HepG2 (cell line): ENCODE measurements around the gene DHX8. TPM values are rescaled to one million over a fixed set of nuclear protein-coding genes. Genes with fewer than 3 reads are reported as not detected.
A peak's percentile ranks its signal among the peaks of the same experiment; 100 is the strongest.

Experiments
- ADNP ChIP-seq: sonication (generic); formaldehyde crosslinking; IDR thresholded peaks from 2 replicates; pipeline ENCODE4 v1.4.0; 2020; ENCODE audit warnings: missing genetic modification reagents
- FOXA3 ChIP-seq: IDR thresholded peaks from 2 replicates; pipeline ENCODE4 v1.6.1; 2016; ENCODE audit warnings: missing genetic modification reagents, missing compliant biosample characterization
- GABPA ChIP-seq, 2 experiments: IDR thresholded peaks; 2 replicates each; pipeline ENCODE4 v1.6.1; 2011 to 2016; ENCODE audit warnings: low read depth in 2 of 2, low read length in 1 of 2, missing biosample characterization in 1 of 2, missing genetic modification characterization in 1 of 2
- HNF4G ChIP-seq, 2 experiments: sonication (generic) in 1 of 2; formaldehyde crosslinking in 1 of 2; IDR thresholded peaks; 2 replicates each; pipeline versions ENCODE4 v1.4.0 to v1.6.1; 2011 to 2020; ENCODE audit warnings: borderline replicate concordance in 2 of 2, low read depth in 2 of 2, mild to moderate bottlenecking in 2 of 2, low read length in 1 of 2, missing genetic modification reagents in 1 of 2, moderate library complexity in 1 of 2
- KLF11 ChIP-seq: IDR thresholded peaks from 2 replicates; pipeline ENCODE4 v1.6.1; 2016; ENCODE audit warnings: missing compliant biosample characterization
- NR2F6 ChIP-seq, 2 experiments: IDR thresholded peaks; 2 replicates each; pipeline ENCODE4 v1.6.1; 2016; ENCODE audit warnings: antibody characterized with exemption in 1 of 2, mild to moderate bottlenecking in 1 of 2
- PHF5A ChIP-seq: IDR thresholded peaks from one replicate; pipeline ENCODE4 v1.6.1; 2018; ENCODE audit warnings: low read depth, missing genetic modification reagents; ENCODE audit not compliant: unreplicated experiment
- TEAD3 ChIP-seq: optimal IDR thresholded peaks from 2 replicates; pipeline ENCODE3; 2016; ENCODE audit warnings: borderline replicate concordance
- ZNF709 ChIP-seq: sonication (generic); formaldehyde crosslinking; IDR thresholded peaks from 2 replicates; pipeline ENCODE4 v1.5.0; 2020; ENCODE audit warnings: mild to moderate bottlenecking, missing genetic modification reagents
- ZNF720 ChIP-seq: sonication (generic); formaldehyde crosslinking; IDR thresholded peaks from 2 replicates; pipeline ENCODE4 v1.4.0; 2020; ENCODE audit warnings: missing genetic modification reagents
- polyA plus RNA-seq, 8 experiments: library from polyadenylated mRNA; depleted of rRNA in 3 of 8; stranded (reverse) in 7 of 8; unstranded in 1 of 8; fragments of >200 nt; fragmentation: Illumina TruSeq in 4 of 8; extraction: Trizol in 4 of 8; gene quantifications; 2 replicates each; pipeline versions ENCODE4 v1.2.1 to v1.2.3, GENCODE V29; 2011 to 2016; ENCODE audit warnings: low read depth in 4 of 8, missing spikeins in 1 of 8, mixed read lengths in 1 of 8; ENCODE audit not compliant: insufficient read depth in 1 of 8
- total RNA-seq, 5 experiments: library from RNA; depleted of rRNA; stranded (reverse); fragments of >200 nt; fragmentation: Illumina TruSeq; extraction: Trizol; gene quantifications; 2 replicates each; pipeline ENCODE4 v1.2.3, GENCODE V29; 2016; ENCODE audit warnings: low read depth in 1 of 5
- TF ChIP-seq, protein P1 (sequence below), 2 experiments: fragments of 450-650 bp in 1 of 2; sonication (generic) in 1 of 2; formaldehyde crosslinking in 1 of 2; IDR thresholded peaks; 2 replicates each; pipeline versions ENCODE4 v1.6.1 to v1.8.0; 2016 to 2022; ENCODE audit warnings: antibody characterized with exemption in 1 of 2, mild to moderate bottlenecking in 1 of 2, missing genetic modification reagents in 1 of 2
- TF ChIP-seq, protein P2 (sequence below), 2 experiments: sonication (generic) in 1 of 2; formaldehyde crosslinking in 1 of 2; IDR thresholded peaks; 2 replicates each; pipeline versions ENCODE4 v1.4.0 to v1.6.1; 2018 to 2020; ENCODE audit warnings: missing genetic modification reagents in 2 of 2, borderline replicate concordance in 1 of 2, low read depth in 1 of 2, mild to moderate bottlenecking in 1 of 2, missing biosample characterization in 1 of 2

Gene DHX8
- total and polyA plus RNA-seq, 2 of the 13 experiments (the other 11 are each of a cell fraction or from before 2014, with no cell fraction given) = 24.8 to 48.9 TPM

DNA sequence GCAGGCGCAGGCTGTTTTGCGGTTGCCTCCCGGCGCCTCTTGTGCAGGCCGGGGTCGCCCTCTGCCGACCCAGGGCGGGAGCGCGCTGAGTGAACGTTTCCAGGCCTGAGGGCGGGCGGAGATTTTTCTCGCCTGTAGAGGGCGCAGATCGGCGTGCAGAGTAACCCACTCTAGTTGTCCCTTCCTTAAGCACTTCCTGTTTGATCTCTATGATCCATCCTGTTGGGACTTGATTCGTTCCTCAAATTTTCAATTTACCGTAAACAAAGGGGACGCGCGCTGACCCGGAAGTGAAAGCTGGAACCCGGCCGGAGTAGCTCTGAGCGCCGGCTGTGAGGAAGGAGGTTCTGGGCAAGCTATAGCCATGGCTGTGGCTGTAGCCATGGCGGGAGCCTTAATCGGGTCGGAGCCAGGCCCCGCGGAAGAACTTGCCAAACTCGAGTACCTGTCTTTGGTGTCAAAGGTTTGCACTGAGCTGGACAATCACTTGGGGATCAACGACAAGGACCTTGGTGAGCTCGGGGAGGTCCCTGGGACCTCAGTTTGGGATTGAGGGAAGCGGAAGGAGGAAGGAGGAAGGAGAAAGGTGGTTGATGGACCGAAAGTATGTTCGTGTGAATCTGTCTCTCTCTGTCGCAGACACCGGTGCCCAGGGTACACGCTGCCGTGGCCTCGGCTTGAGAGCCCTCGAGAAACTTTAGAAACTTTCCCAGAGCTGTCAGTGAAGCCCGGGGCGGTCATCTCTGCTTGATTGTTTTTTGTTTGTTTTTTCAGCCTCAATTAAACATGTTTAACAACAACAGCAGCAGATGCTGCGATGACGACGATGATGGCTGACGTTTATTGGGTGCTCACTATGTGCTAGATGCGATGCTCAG, at the start of gene DHX8 (continued):
- TF ChIP-seq, protein P1, sequence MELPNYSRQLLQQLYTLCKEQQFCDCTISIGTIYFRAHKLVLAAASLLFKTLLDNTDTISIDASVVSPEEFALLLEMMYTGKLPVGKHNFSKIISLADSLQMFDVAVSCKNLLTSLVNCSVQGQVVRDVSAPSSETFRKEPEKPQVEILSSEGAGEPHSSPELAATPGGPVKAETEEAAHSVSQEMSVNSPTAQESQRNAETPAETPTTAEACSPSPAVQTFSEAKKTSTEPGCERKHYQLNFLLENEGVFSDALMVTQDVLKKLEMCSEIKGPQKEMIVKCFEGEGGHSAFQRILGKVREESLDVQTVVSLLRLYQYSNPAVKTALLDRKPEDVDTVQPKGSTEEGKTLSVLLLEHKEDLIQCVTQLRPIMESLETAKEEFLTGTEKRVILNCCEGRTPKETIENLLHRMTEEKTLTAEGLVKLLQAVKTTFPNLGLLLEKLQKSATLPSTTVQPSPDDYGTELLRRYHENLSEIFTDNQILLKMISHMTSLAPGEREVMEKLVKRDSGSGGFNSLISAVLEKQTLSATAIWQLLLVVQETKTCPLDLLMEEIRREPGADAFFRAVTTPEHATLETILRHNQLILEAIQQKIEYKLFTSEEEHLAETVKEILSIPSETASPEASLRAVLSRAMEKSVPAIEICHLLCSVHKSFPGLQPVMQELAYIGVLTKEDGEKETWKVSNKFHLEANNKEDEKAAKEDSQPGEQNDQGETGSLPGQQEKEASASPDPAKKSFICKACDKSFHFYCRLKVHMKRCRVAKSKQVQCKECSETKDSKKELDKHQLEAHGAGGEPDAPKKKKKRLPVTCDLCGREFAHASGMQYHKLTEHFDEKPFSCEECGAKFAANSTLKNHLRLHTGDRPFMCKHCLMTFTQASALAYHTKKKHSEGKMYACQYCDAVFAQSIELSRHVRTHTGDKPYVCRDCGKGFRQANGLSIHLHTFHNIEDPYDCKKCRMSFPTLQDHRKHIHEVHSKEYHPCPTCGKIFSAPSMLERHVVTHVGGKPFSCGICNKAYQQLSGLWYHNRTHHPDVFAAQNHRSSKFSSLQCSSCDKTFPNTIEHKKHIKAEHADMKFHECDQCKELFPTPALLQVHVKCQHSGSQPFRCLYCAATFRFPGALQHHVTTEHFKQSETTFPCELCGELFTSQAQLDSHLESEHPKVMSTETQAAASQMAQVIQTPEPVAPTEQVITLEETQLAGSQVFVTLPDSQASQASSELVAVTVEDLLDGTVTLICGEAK (IDR thresholded peaks at IDR 0.05) = peak; percentile 91
- TF ChIP-seq, protein P1 (CRISPR knock-in tag; IDR thresholded peaks at IDR 0.05) = peak; percentile 84
- TF ChIP-seq, protein P2, sequence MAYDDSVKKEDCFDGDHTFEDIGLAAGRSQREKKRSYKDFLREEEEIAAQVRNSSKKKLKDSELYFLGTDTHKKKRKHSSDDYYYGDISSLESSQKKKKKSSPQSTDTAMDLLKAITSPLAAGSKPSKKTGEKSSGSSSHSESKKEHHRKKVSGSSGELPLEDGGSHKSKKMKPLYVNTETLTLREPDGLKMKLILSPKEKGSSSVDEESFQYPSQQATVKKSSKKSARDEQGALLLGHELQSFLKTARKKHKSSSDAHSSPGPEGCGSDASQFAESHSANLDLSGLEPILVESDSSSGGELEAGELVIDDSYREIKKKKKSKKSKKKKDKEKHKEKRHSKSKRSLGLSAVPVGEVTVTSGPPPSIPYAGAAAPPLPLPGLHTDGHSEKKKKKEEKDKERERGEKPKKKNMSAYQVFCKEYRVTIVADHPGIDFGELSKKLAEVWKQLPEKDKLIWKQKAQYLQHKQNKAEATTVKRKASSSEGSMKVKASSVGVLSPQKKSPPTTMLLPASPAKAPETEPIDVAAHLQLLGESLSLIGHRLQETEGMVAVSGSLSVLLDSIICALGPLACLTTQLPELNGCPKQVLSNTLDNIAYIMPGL (CRISPR knock-in tag; IDR thresholded peaks at IDR 0.05; ENCODE audit: borderline replicate concordance in 1 of 2, low read depth in 1 of 2) = peak; percentile 98 to 99
- TF ChIP-seq NR2F6 (IDR thresholded peaks at IDR 0.05) (0 out of 2 replicates have a peak, but pooled peaks have one; percentile 16), NR2F6 (CRISPR knock-in tag; IDR thresholded peaks at IDR 0.05) (peak; percentile 84), ZNF709 (CRISPR knock-in tag) (peak; percentile 87), ADNP (no peak), ZNF720 (CRISPR knock-in tag) (peak; percentile 86; the same call in 1 of the 2 replicates), FOXA3 (peak; percentile 89), HNF4G (IDR thresholded peaks at IDR 0.05; ENCODE audit: borderline replicate concordance, low read depth, low read length) (no peak; the same call in 1 of the 2 replicates), HNF4G (CRISPR knock-in tag; IDR thresholded peaks at IDR 0.05; ENCODE audit: borderline replicate concordance, low read depth) (no peak), KLF11 (CRISPR knock-in tag) (peak; percentile 87; the same call in 1 of the 2 replicates), PHF5A (CRISPR knock-in tag) (peak; percentile 98), TEAD3 (CRISPR knock-in tag) (peak; percentile 86), GABPA (IDR thresholded peaks at IDR 0.05; ENCODE audit: low read depth, low read length) (peak; percentile 91), GABPA (CRISPR knock-in tag; IDR thresholded peaks at IDR 0.05; ENCODE audit: low read depth) (peak; percentile 99)
